K562 (cell line): ENCODE results near the gene DGKE. TPM values are rescaled to one million over a fixed set of nuclear protein-coding genes. Genes with fewer than 3 reads are reported as not detected.

Experiments
- ATF1 ChIP-seq, 2 experiments: fragments of 450-650 bp in 1 of 2; IDR thresholded peaks; 2 replicates each; pipeline ENCODE4 v1.6.1; 2016; ENCODE audit warnings: missing compliant biosample characterization in 1 of 2, missing genetic modification characterization in 1 of 2
- CBFA2T2 ChIP-seq: fragments of 450-650 bp; conservative IDR thresholded peaks from 2 replicates; pipeline ENCODE4 v1.6.1; 2017; ENCODE audit warnings: mild to moderate bottlenecking
- CBX3 ChIP-seq, 2 experiments: IDR thresholded peaks; 1 replicate in 1 of 2; 2 replicates in 1 of 2; pipeline ENCODE4 v1.6.1; 2012; ENCODE audit warnings: inconsistent platforms in 2 of 2, low read length in 2 of 2, borderline replicate concordance in 1 of 2, control low read depth in 1 of 2
- CTBP1 ChIP-seq: fragments of 450-650 bp; IDR thresholded peaks from 2 replicates; pipeline ENCODE4 v1.6.1; 2016; ENCODE audit warnings: borderline replicate concordance
- FOXM1 ChIP-seq, 2 experiments: fragments of 450-650 bp in 1 of 2; sonication (generic) in 1 of 2; formaldehyde crosslinking in 1 of 2; IDR thresholded peaks; 2 replicates each; pipeline versions ENCODE4 v1.6.1 to v1.9.0; 2017 to 2022; ENCODE audit warnings: low read depth in 2 of 2, mild to moderate bottlenecking in 2 of 2, missing genetic modification reagents in 1 of 2, moderate library complexity in 1 of 2
- FUS ChIP-seq: fragments of 200-400 bp; formaldehyde crosslinking; optimal IDR thresholded peaks from 2 replicates; pipeline ENCODE3; 2017; ENCODE audit warnings: low read depth, low read length
- JUNB ChIP-seq: fragments of 450-650 bp; formaldehyde crosslinking; conservative IDR thresholded peaks from 2 replicates; pipeline ENCODE4 v1.4.0; 2020; ENCODE audit warnings: mild to moderate bottlenecking
- MAZ ChIP-seq, 2 experiments: fragments of 450-650 bp in 1 of 2; sonication (generic) in 1 of 2; formaldehyde crosslinking; IDR thresholded peaks in 1 of 2; conservative IDR thresholded peaks in 1 of 2; 2 replicates each; pipeline versions ENCODE4 v1.4.0 to v1.5.0; 2020; ENCODE audit warnings: mild to moderate bottlenecking in 1 of 2, missing genetic modification reagents in 1 of 2
- MCM5 ChIP-seq: fragments of 450-650 bp; IDR thresholded peaks from 2 replicates; pipeline ENCODE4 v1.6.1; 2016; ENCODE audit warnings: low read depth
- MTA3 ChIP-seq: fragments of 450-650 bp; formaldehyde crosslinking; IDR thresholded peaks from 2 replicates; pipeline ENCODE4 v1.6.1; 2017; ENCODE audit warnings: mild to moderate bottlenecking, borderline replicate concordance
- NRF1 ChIP-seq, 2 experiments: fragments of 450-650 bp; IDR thresholded peaks in 1 of 2; conservative IDR thresholded peaks in 1 of 2; 2 replicates each; pipeline ENCODE4 v1.6.1; 2014; ENCODE audit warnings: mild to moderate bottlenecking in 2 of 2
- RREB1 ChIP-seq: fragments of 250-450 bp; sonication (Bioruptor Pico); IDR thresholded peaks from 2 replicates; pipeline ENCODE4 v1.4.0; 2020
- TEAD1 ChIP-seq, 2 experiments: fragments of 450-650 bp in 1 of 2; sonication (generic) in 1 of 2; formaldehyde crosslinking; IDR thresholded peaks; 2 replicates each; pipeline versions ENCODE4 v1.4.0 to v1.8.0; 2020 to 2022; ENCODE audit warnings: mild to moderate bottlenecking in 2 of 2, missing genetic modification reagents in 1 of 2
- YY1 ChIP-seq, 3 experiments: IDR thresholded peaks; 2 replicates each; pipeline ENCODE4 v1.6.1; 2011; ENCODE audit warnings: low read length in 2 of 3, mild to moderate bottlenecking in 2 of 3, moderate library complexity in 2 of 3, borderline replicate concordance in 1 of 3, control low read depth in 1 of 3, low read depth in 1 of 3; ENCODE audit not compliant: insufficient read depth in 3 of 3, insufficient replicate concordance in 2 of 3, control insufficient read depth in 1 of 3, insufficient read length in 1 of 3; ENCODE audit errors: extremely low read depth in 1 of 3
- ZC3H4 ChIP-seq: sonication (generic); formaldehyde crosslinking; IDR thresholded peaks from 2 replicates; pipeline ENCODE4 v1.9.0; 2021; ENCODE audit warnings: missing genetic modification reagents, borderline replicate concordance
- ZFP36 ChIP-seq: fragments of 150-350 bp; IDR thresholded peaks from 2 replicates; pipeline ENCODE4 v1.6.1; 2018; ENCODE audit warnings: low read length, low read depth; ENCODE audit not compliant: partially characterized antibody
- ZFP91 ChIP-seq: sonication (generic); formaldehyde crosslinking; IDR thresholded peaks from 2 replicates; pipeline ENCODE4 v1.8.0; 2022; ENCODE audit warnings: mild to moderate bottlenecking, missing genetic modification reagents
- polyA plus RNA-seq, 8 experiments: library from polyadenylated mRNA; depleted of rRNA in 4 of 8; stranded (reverse) in 5 of 8; unstranded in 3 of 8; fragments of >200 nt; fragmentation: Nextera tagmentation in 2 of 8; fragmentation: Illumina TruSeq in 1 of 8; extraction: Ambion mirVana in 2 of 8; extraction: Trizol in 1 of 8; gene quantifications; 2 replicates each; pipeline versions ENCODE4 v1.2.1 to v1.2.3, GENCODE V29; 2011 to 2014; ENCODE audit warnings: inconsistent platforms in 1 of 8, missing spikeins in 1 of 8
- total RNA-seq, 7 experiments: library from RNA; depleted of rRNA in 6 of 7; stranded (reverse); fragments of >200 nt in 6 of 7; fragmentation: Illumina TruSeq in 2 of 7; extraction: Trizol in 2 of 7; gene quantifications; 2 replicates each; pipeline versions ENCODE4 v1.2.1 to v1.2.3, GENCODE V29; 2011 to 2021; ENCODE audit warnings: low replicate concordance in 1 of 7

DGKE gene
- total and polyA plus RNA-seq, 9 of the 15 experiments (the other 6 are each of a cell fraction or from before 2014, with no cell fraction given) = 1.3 to 9.9 (median 5.9) TPM

GRCh38 chr17:56834380-56835263 lies 671 bp downstream of the DGKE start (continued):
- no peak for TF ChIP-seq FUS
- TF ChIP-seq ZFP91 = 0 out of 2 replicates have a peak, but pooled peaks have one; percentile 39
- peak; percentile 62; the same call in 1 of the 2 replicates for TF ChIP-seq ZC3H4 (CRISPR knock-in tag)
- 0 out of 2 replicates have a peak, but pooled peaks have one; percentile 55 for TF ChIP-seq RREB1
- TF ChIP-seq TEAD1 (CRISPR knock-in tag; IDR thresholded peaks at IDR 0.05) = no peak
- TF ChIP-seq ATF1 (CRISPR knock-in tag; IDR thresholded peaks at IDR 0.05) = no peak
- peak; percentile 28; the same call in 1 of the 2 replicates for TF ChIP-seq ATF1 (tag; IDR thresholded peaks at IDR 0.05)
- TF ChIP-seq MCM5 = no peak
- peak in 1 of 2 experiments; percentile 72; a peak in 1 of 3 replicates for TF ChIP-seq CBX3 (IDR thresholded peaks at IDR 0.05; ENCODE audit: borderline replicate concordance in 1 of 2, low read length in 2 of 2)
- TF ChIP-seq YY1 (IDR thresholded peaks at IDR 0.05; ENCODE audit: borderline replicate concordance in 1 of 3, control insufficient read depth in 1 of 3, extremely low read depth in 1 of 3, insufficient read depth in 3 of 3, insufficient read length in 1 of 3, insufficient replicate concordance in 2 of 3, low read depth in 1 of 3, low read length in 2 of 3) = peak in 1 of 3 experiments; percentile 41
- TF ChIP-seq NRF1 (conservative IDR thresholded peaks at IDR 0.05 in 1 of 2, IDR thresholded peaks at IDR 0.05 in 1 of 2) = peak; percentile 61 to 71; a peak in 3 of 4 replicates
- peak; percentile 60 for TF ChIP-seq CTBP1
- no peak for TF ChIP-seq FOXM1 (IDR thresholded peaks at IDR 0.05; ENCODE audit: low read depth)
- peak; percentile 15 for TF ChIP-seq FOXM1 (CRISPR knock-in tag; IDR thresholded peaks at IDR 0.05; ENCODE audit: low read depth)
- TF ChIP-seq ZFP36 = no peak
- TF ChIP-seq MAZ (CRISPR knock-in tag; conservative IDR thresholded peaks at IDR 0.05 in 1 of 2, IDR thresholded peaks at IDR 0.05 in 1 of 2) = peak in 1 of 2 experiments; percentile 13; a peak in 2 of 4 replicates
- no peak for TF ChIP-seq JUNB (CRISPR knock-in tag)
- TF ChIP-seq MTA3 = peak; percentile 14; the same call in 1 of the 2 replicates
- TF ChIP-seq CBFA2T2 = no peak
